ENCODE data around the gene ROR2.

Gene ROR2

DNA sequence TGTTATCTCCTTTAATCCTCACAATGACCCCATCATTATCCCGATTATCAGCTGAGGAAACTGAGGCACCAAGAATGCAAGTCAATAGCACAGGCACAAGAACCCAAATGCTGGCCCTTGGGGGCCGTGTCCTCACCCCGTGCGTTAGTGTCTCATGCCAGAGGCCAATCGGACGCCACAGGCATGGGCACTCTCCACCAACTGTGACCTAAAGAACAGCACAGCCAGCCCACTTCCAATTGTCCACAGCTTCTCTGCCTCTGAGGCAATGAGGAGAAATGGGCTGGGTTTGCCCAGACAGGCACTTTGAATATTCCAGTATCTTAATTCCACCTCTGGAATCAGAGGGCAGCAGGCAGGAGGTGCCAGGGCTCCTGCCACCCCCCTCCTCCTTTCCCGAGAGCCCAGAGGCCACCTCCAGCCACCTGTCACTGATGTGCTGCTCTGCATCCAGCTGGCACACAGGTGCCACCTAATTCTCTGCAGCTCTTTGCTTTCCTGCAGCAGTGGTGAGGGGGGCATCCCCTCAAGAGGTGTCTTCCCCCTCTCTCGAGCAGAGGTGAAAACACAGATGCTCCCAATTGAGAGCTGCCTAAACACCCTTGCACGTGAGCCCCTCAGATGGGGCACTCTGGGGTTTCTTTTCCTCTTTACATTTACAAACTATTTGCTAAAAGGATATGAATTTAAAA, 107.5 kb downstream of the ROR2 start:
- DNase-seq (ENCODE audit: low read depth in 2 of 2): no peak

DNA sequence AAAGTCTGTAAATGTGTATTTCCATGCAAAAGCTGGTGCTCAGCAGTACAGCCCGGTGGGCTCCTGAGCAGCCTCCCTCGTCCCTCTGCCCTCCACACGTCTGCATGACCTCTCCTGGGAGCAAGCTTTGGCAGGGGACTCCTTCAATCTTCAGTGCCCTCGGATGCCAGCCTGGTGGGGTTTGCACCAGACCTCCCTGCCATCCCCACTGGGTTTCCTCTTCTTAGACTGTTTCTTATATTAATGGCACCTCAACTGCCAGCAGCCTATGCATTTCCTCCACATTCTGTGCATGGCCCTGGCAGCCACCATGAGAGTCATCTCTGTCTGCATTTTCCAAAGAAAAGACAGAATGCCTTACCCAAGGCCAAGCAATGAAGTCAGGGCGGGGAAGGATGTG, 108.4 kb downstream of the ROR2 start:
- DNase-seq (ENCODE audit: low read depth in 2 of 2): no peak

DNA sequence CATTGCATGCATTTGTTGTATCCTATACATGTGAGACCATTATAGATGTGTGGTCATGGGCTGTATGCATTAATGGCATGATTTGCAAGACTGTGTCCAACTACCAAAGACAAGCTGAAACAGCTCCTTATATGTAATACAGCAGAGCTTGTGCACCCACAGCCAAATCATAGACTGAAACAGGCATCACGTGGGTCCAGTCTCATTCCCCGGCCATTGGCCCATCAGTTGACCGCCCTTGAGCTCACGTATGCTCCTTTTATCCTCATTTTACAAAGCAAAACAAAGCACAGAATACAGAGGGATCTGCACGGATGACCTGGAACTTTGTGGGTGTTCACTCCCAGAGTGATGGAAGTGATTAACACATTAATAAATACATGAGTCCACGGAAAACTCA, 109.1 kb downstream of the ROR2 start:
- DNase-seq (ENCODE audit: low read depth in 2 of 2): no peak

DNA sequence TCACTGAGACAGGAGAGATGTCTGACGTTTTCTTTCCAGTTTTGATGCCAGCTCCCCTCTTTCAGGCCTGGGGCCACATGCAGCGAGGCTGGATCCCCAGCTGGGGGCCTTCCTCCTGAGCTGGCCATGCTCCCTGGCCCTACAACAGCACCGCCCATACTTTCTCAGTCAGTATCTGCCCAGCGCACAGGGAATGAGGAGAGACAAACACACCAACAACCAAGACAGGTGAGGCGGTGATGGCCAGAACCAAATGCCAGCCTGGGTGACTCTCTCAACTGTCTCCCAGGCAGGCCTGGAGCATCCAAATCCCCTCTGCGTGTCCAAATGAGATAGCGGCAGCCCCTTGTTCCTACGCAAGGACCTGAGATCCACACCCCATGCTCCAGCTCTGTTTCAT, 109.6 kb downstream of the ROR2 start:
- no peak for DNase-seq (ENCODE audit: low read depth in 2 of 2)

- DNase-seq (ENCODE audit: low read depth in 2 of 2): no peak
These were observed 110.0 kb downstream of the ROR2 start for GRCh38 chr9:91839926-91840465.

- DNase-seq (ENCODE audit: low read depth in 2 of 2): no peak
These were observed 111.9 kb downstream of the ROR2 start for GRCh38 chr9:91837981-91838731.

DNA sequence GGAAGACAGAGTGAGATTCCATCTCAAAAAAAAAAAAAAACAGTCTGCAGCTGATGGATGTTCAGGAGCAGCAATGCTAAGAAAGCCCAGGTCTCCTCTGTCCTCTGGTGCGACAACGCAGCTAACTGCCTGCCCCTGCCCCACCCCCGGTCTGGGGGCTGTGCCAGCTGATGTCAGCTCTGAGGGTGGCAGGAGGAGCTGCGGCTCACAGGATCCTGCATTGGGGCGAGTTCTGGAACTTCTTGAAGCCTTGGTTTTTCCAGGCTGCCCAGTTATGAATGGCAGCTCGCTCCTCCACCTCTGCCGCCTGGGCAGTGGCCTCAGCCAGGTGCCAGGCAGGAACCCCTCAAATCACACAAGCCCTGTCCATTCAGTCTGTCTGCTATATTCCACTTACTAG, 113.5 kb downstream of the ROR2 start:
- no peak for DNase-seq (ENCODE audit: low read depth in 2 of 2)

GRCh38 chr9:91835632-91836031, 114.4 kb downstream of the ROR2 start:
- DNase-seq (ENCODE audit: low read depth in 2 of 2): no peak

GRCh38 chr9:91835216-91835615, 114.8 kb downstream of the ROR2 start:
- DNase-seq (ENCODE audit: low read depth in 2 of 2): no peak

- DNase-seq (ENCODE audit: low read depth in 2 of 2): no peak
These were observed 115.3 kb downstream of the ROR2 start for GRCh38 chr9:91834740-91835139.

DNA sequence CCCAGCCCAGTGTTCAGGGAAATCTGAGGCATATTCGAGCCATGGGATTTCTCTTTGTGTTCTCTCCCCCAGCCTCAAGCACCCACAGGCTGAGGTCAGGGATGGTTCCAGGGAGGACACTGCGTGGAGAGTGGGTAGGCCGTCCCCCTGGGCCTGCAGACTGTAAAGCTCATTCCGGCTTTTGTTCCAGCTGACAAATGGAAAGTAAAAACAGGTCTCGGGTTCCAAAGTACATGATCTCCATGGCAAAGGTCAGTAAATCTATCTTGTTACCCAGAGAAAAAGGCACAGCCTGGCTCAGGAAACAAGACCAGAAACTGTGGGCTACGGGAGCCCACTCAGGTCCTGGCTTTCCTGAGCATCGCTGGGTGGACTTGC, 116.2 kb downstream of the ROR2 start:
- DNase-seq (ENCODE audit: low read depth in 2 of 2): no peak

DNA sequence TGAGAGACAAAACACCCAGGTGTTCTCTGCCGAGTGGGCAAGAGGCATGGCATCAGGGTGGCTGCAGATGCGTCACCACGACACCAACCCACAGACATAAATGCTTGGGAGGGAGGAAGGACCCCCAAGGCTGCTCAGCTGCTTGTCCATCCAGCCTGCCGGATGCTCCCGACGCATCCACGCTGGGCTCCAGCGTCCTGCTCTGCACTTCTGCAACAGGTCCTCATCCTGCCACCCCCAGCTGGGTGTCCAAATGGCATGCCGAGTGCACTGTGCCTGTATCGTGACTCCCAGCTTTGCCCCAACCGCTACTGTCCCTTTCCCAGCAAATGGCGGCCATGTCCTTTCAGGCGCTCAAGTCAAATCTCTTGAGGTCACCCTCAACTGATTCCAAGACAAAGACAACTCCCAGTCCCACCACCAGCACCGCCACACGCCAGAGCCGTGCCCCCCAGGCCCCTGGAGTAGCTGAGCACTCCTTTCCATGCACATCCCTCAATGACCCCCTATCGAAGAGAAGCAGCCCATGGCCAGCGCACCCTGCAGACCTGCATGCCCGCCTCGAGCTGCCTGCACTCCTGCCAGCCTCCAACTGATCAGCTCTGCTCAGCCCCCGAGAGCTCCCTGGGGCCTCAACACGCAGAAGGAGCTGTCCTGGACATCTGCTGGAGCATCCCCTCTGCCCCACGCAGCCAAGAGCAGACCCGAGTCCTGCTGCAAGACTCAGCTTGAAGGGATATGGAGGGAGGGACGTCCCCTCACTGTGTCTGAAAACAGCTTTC, 116.7 kb downstream of the ROR2 start:
- DNase-seq (ENCODE audit: low read depth in 2 of 2): no peak

DNA sequence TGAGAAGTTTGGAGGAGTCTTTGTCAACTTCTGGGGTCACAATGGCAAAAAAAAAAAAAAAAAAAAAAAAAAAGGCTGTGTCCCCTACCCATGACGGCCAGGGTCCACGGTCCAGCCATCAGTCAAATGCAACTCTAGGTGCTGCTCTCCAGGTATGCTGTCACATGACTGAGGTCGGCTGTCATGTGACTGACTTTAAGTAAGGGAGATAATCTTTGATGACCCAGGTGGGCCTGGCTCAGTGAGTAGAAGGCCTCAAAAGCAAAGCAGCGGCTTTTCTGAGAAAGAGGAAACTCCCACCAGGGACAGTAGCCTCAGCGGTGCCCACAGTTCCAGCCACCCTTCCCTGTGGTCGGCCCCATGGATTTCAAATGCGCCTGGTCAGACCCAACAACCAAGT, 117.7 kb downstream of the ROR2 start:
- no peak for DNase-seq (ENCODE audit: low read depth in 2 of 2)

DNA sequence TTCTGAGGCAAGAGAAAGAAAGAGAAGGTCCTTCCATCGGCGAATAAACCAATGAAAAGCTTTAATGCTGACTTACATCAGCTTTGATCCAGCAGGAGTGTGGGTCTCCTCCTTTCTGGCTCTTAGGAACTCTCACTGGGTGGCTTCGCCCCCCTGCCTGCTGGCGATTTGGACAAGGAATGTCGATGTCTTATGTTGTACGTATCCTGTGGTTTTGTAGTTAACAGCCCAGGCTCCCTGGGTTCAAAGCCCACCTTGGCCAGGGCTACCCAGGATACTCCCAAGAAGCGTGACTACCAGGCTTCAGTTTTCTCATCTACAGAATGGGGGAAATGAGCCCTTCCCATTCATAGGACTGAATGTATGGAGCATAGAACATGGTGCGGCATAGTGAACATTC, 124.2 kb downstream of the ROR2 start:
- no peak for DNase-seq (ENCODE audit: low read depth in 2 of 2)

- DNase-seq (ENCODE audit: low read depth in 2 of 2): no peak
These were observed 124.6 kb downstream of the ROR2 start for GRCh38 chr9:91825422-91825821.

DNA sequence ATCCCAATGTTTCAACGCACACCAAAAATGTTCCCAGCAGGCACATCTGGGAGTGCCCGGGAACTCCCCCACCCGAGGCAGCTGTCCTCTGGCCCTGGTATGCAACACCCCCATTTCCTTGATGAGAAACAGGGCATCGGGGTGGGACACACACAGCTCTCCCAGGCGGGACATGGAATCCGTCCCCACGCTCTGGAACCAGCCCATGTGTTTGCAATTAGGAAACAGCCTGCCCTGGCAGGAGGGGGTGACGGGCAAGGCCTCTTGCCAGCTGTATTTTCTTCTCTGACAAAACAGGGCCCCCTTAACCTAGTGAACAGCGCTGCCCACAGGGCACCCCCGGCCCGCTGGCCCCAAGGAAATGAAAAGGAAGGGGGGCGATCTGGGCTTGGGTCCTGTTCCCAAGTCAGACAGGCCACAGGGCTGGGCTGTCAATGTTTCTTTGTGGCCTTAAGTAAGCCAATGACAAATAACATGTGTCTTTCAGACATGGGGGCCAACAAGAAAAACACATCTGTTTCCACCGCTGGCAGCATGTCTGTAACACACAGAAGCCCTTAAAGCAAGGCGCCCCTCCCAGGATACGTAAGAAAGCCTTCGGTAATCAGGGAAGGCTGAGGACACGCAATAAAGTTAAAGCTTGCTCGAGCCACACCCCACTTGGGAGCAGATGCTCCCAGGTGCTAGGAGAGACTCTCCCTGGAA, 125.3 kb downstream of the ROR2 start:
- no peak for DNase-seq (ENCODE audit: low read depth in 2 of 2)

DNA sequence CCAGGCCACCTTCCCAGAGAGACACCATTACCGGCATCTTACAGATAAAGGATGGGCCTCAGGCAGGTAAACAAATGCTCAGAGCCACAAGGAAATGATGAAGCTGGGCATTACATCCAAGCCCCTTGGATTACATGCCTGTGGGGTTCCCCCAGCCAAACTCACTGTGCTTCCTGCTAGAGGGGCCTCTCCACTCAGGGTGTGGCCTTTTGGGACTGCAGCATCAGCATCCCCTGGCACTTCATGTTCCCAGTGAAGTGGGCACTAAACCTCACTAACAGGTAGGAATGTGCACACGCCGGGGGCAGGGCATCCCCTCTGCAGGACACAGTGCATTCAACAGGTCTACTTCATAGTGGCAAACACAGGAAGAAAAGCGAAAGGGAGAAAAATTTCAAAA, 125.9 kb downstream of the ROR2 start:
- DNase-seq (ENCODE audit: low read depth in 2 of 2): no peak

GRCh38 chr9:91820949-91821880, 128.8 kb downstream of the ROR2 start:
- DNase-seq (ENCODE audit: low read depth in 2 of 2): no peak

DNA sequence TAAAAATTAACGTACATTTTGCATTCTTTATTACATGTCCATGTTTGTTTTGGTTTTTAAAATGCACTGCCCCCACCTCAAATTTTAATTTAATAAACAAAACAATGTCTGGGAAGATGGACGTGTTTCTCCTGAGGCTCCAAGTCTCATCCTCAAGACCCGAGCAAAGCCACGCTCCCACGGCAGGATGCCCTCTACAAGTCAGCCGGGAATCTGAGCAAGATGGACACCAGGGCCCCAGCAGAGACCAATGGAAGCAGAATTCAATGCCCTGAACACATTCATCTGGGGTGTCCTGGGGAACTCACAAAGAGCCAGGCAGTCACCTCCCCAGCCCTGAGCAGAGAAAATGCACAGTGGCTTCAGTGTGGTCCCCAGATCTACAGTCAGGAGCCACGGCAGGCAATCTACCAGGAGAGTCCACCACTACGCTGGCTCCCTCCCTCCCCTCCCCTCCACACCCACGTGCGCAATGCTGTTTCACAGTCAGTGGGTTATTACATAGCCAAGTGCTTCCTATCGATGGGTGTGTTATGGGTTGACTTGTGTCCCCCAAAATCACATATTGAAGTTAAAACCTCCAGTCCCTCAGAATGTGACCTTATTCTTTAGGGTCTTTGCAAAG, 129.8 kb downstream of the ROR2 start:
- no peak for DNase-seq (ENCODE audit: low read depth in 2 of 2)

DNA sequence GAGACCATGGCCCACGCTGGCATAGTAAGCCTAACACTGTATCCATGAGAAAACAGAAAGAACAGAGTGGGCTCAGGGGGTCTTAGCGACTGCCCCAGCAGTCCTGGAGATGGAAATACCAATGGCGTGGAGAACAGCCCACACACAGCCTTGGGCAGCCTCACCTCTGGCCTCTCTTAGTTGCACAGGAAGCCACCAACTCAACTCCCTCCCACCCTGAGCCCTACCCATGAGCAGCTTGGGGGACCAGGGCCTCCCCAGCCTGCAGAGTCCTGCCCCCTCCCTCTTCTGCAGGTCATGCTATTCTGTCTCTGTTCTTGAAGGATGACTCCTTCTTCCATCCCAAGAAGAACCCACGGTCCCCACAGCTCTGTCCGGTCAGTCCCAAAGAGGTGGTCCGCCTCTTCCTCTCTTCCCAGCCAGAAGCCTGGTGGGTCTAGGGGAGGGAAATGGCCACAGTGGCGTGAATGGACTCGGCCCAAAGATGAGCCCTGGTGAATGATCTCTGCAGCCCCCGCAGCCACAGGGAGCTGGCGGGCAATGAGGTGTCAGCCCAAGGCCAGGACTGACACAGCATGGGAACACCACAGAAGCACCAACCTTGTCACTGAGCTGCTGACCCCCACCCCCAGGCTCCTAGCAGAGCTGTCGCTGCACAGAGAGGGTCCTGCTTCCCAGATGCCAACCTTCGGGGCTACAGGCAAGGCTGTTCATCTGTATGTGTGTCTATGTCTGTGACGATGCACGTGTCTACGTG, 131.2 kb downstream of the ROR2 start:
- no peak for DNase-seq (ENCODE audit: low read depth in 2 of 2)

Measured in fibroblast of skin of left quadriceps (primary cell).